Activated naive CD4-positive, alpha-beta T cell treated with anti-CD3 and anti-CD28 coated beads, Interleukin-2, amount 50 U/mL, for 72 hours (primary cell): Measurements from ENCODE around the gene ZC3H6. TPM values are rescaled to one million over a fixed set of nuclear protein-coding genes. Genes with fewer than 3 reads are reported as not detected.
"Not testable (repeated sequence)": the region's sequence is repeated elsewhere in the genome, so short reads cannot be mapped to it uniquely, and the experiment has no call there.

Experiments
- ATAC-seq, 2 donors: fragments of 150-1000 bp; cut with Tn5 transposase; 2 replicates each; pipeline ENCODE4 v1.10.0; 2021; ENCODE audit warnings: mild to moderate bottlenecking in 2 of 2, moderate library complexity in 2 of 2
- DNase-seq, 2 donors: peaks; one replicate each; pipeline ENCODE4 v3.0.0; 2021 to 2022; ENCODE audit warnings: low spot score in 2 of 2
- H3K27ac Mint-ChIP-seq, 2 donors: one replicate each; pipeline ENCODE4 v1.8.0; 2022; ENCODE audit warnings: mild to moderate bottlenecking in 2 of 2, mixed read lengths in 2 of 2
- H3K36me3 Mint-ChIP-seq, 2 donors: one replicate each; pipeline ENCODE4 v1.8.0; 2022; ENCODE audit warnings: mixed read lengths in 2 of 2
- H3K9me3 Mint-ChIP-seq, 2 donors: one replicate each; pipeline ENCODE4 v1.8.0; 2022; ENCODE audit warnings: mixed read lengths in 2 of 2
- total RNA-seq, 2 donors: library from RNA; stranded (reverse); gene quantifications; one replicate each; pipeline ENCODE4 v1.2.3, GENCODE V29; 2022

Gene ZC3H6
- total RNA-seq, 2 donors from 2014 or later = 11.1 to 13.8 TPM

GRCh38 chr2:112262876-112263275 lies 12.5 kb upstream of the ZC3H6 start:
- no peak for DNase-seq

GRCh38 chr2:112268547-112268946 lies 6.8 kb upstream of the ZC3H6 start:
- ATAC-seq (no peak), DNase-seq (no peak)
- H3K27ac Mint-ChIP-seq = no peak overlapping the region
- H3K9me3 Mint-ChIP-seq = peaks cover 4 to 7% of the 10 kb centered on the region in 2 donors
- peaks cover 8 to 9% of the 10 kb centered on the region in 2 donors for H3K36me3 Mint-ChIP-seq

More at GRCh38 chr2:112262876-112263275, 12.5 kb upstream of the ZC3H6 start:
- peaks cover 0 to 6% of the 10 kb centered on the region in 2 donors for H3K9me3 Mint-ChIP-seq
- no peaks in the 10 kb centered on the region for H3K36me3 Mint-ChIP-seq
- ATAC-seq = no peak
- H3K27ac Mint-ChIP-seq = no peak overlapping the region

GRCh38 chr2:112272669-112273068 lies 2.7 kb upstream of the ZC3H6 start:
- Mint-ChIP-seq H3K36me3 (peaks cover 8 to 9% of the 10 kb centered on the region in 2 donors), H3K27ac (no peak overlapping the region), H3K9me3 (peaks cover 4 to 7% of the 10 kb centered on the region in 2 donors)
- ATAC-seq (no peak), DNase-seq (no peak)

- ATAC-seq = no peak
- DNase-seq = no peak
- Mint-ChIP-seq H3K36me3 (peaks cover 4 to 5% of the 10 kb centered on the region in 2 donors), H3K27ac (no peak overlapping the region), H3K9me3 (peaks cover 4% of the 10 kb centered on the region in 2 donors)
These were observed 2.0 kb upstream of the ZC3H6 start for GRCh38 chr2:112273349-112273748.

- Mint-ChIP-seq H3K9me3 (no peaks in the 10 kb centered on the region), H3K36me3 (no peaks in the 10 kb centered on the region)
These were observed 733 bp downstream of the ZC3H6 start for GRCh38 chr2:112275887-112276773.

GRCh38 chr2:112276954-112277353 lies 1.6 kb downstream of the ZC3H6 start:
- ATAC-seq (no peak), DNase-seq (no peak)
- no peaks in the 10 kb centered on the region for H3K9me3 Mint-ChIP-seq
- no peak overlapping the region for H3K27ac Mint-ChIP-seq
- H3K36me3 Mint-ChIP-seq = no peaks in the 10 kb centered on the region

More at GRCh38 chr2:112275887-112276773, 733 bp downstream of the ZC3H6 start:
- ATAC-seq (peak; percentile 71 to 75), DNase-seq (peak; percentile 75 to 82)
- H3K27ac Mint-ChIP-seq = peak overlapping the region; percentile 95 to 97

- ATAC-seq = no peak
- H3K36me3 Mint-ChIP-seq = no peaks in the 10 kb centered on the region
- DNase-seq = no peak
- no peaks in the 10 kb centered on the region for H3K9me3 Mint-ChIP-seq
- H3K27ac Mint-ChIP-seq = no peak overlapping the region
These were observed 2.3 kb downstream of the ZC3H6 start for GRCh38 chr2:112277596-112278220.

GRCh38 chr2:112282066-112282465 lies 6.7 kb downstream of the ZC3H6 start:
- not testable (repeated sequence) for ATAC-seq, H3K27ac Mint-ChIP-seq, H3K36me3 Mint-ChIP-seq, H3K9me3 Mint-ChIP-seq, DNase-seq

GRCh38 chr2:112283535-112283934 lies 8.1 kb downstream of the ZC3H6 start:
- ATAC-seq, H3K36me3 Mint-ChIP-seq, H3K27ac Mint-ChIP-seq, DNase-seq, H3K9me3 Mint-ChIP-seq: not testable (repeated sequence)

GRCh38 chr2:112290088-112290487 lies 14.7 kb downstream of the ZC3H6 start:
- ATAC-seq = no peak
- H3K36me3 Mint-ChIP-seq = no peaks in the 10 kb centered on the region
- H3K27ac Mint-ChIP-seq = no peak overlapping the region
- no peaks in the 10 kb centered on the region for H3K9me3 Mint-ChIP-seq
- DNase-seq = no peak

- no peak for ATAC-seq
These were observed 15.3 kb downstream of the ZC3H6 start for GRCh38 chr2:112290648-112291047.

GRCh38 chr2:112293636-112294401 lies 18.4 kb downstream of the ZC3H6 start:
- no peak for ATAC-seq
- DNase-seq = no peak
- H3K36me3 Mint-ChIP-seq = no peaks in the 10 kb centered on the region
- H3K9me3 Mint-ChIP-seq = no peaks in the 10 kb centered on the region
- H3K27ac Mint-ChIP-seq = no peak overlapping the region

More at GRCh38 chr2:112290648-112291047, 15.3 kb downstream of the ZC3H6 start:
- Mint-ChIP-seq H3K27ac (no peak overlapping the region), H3K36me3 (no peaks in the 10 kb centered on the region), H3K9me3 (no peaks in the 10 kb centered on the region)
- DNase-seq = no peak

- no peak overlapping the region for H3K27ac Mint-ChIP-seq
- no peak for DNase-seq
- no peak for ATAC-seq
- no peaks in the 10 kb centered on the region for H3K9me3 Mint-ChIP-seq
- H3K36me3 Mint-ChIP-seq = peaks cover under 1 to 6% of the 10 kb centered on the region in 2 donors
These were observed 20.1 kb downstream of the ZC3H6 start for GRCh38 chr2:112295407-112296078.

GRCh38 chr2:112296407-112296806 lies 21.0 kb downstream of the ZC3H6 start:
- Mint-ChIP-seq H3K27ac (no peak overlapping the region), H3K9me3 (no peaks in the 10 kb centered on the region), H3K36me3 (peaks cover 6 to 7% of the 10 kb centered on the region in 2 donors)
- no peak for ATAC-seq
- DNase-seq = no peak

GRCh38 chr2:112301171-112301584 lies 25.8 kb downstream of the ZC3H6 start:
- Mint-ChIP-seq H3K36me3 (peaks cover 7 to 11% of the 10 kb centered on the region in 2 donors), H3K9me3 (no peaks in the 10 kb centered on the region), H3K27ac (no peak overlapping the region)
- DNase-seq (no peak), ATAC-seq (no peak)

GRCh38 chr2:112301973-112302372 lies 26.6 kb downstream of the ZC3H6 start:
- no peak for DNase-seq
- ATAC-seq = no peak
- Mint-ChIP-seq H3K9me3 (no peaks in the 10 kb centered on the region), H3K27ac (no peak overlapping the region), H3K36me3 (peaks cover 7 to 11% of the 10 kb centered on the region in 2 donors)
